HFF-Myc (cell line): Measurements from ENCODE around the gene CSF2.

Experiments
- DNase-seq: peaks from one replicate; pipeline ENCODE4 v3.0.0-alpha.2; 2011; ENCODE audit warnings: low read depth; ENCODE audit errors: extremely low read depth
- H3K4me3 ChIP-seq: replicated peaks from 2 replicates; pipeline ENCODE4 v1.5.1; 2011; ENCODE audit warnings: low read depth, mild to moderate bottlenecking, control low read depth, low read length
- TF ChIP-seq, protein P1 (sequence below): IDR thresholded peaks from 2 replicates; pipeline ENCODE4 v1.5.1; 2012; ENCODE audit warnings: mild to moderate bottlenecking, low read depth, low read length, control low read depth; ENCODE audit errors: missing control alignments

CSF2 gene

DNA sequence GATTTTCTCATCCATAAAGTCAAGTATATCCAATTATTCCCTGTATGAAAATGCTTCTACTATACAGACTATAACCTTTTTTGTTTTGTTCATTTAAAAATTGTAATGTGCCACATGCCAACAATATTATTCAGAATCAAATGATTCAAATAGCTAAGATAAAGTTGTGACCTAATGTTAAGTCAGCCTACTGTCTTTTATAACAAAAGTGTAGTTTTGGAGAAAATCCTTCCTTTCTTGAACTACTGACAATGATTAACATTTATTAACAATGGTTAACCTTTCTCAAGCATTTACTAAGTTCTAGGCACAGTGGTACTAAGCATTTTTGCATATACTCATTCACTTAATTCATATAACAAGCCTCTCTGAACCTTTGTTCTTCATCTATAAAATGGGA lies 25.0 kb downstream of the CSF2 start:
- H3K4me3 ChIP-seq = no peak overlapping the region
- TF ChIP-seq, protein P1, sequence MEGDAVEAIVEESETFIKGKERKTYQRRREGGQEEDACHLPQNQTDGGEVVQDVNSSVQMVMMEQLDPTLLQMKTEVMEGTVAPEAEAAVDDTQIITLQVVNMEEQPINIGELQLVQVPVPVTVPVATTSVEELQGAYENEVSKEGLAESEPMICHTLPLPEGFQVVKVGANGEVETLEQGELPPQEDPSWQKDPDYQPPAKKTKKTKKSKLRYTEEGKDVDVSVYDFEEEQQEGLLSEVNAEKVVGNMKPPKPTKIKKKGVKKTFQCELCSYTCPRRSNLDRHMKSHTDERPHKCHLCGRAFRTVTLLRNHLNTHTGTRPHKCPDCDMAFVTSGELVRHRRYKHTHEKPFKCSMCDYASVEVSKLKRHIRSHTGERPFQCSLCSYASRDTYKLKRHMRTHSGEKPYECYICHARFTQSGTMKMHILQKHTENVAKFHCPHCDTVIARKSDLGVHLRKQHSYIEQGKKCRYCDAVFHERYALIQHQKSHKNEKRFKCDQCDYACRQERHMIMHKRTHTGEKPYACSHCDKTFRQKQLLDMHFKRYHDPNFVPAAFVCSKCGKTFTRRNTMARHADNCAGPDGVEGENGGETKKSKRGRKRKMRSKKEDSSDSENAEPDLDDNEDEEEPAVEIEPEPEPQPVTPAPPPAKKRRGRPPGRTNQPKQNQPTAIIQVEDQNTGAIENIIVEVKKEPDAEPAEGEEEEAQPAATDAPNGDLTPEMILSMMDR = no peak
- no peak for DNase-seq

DNA sequence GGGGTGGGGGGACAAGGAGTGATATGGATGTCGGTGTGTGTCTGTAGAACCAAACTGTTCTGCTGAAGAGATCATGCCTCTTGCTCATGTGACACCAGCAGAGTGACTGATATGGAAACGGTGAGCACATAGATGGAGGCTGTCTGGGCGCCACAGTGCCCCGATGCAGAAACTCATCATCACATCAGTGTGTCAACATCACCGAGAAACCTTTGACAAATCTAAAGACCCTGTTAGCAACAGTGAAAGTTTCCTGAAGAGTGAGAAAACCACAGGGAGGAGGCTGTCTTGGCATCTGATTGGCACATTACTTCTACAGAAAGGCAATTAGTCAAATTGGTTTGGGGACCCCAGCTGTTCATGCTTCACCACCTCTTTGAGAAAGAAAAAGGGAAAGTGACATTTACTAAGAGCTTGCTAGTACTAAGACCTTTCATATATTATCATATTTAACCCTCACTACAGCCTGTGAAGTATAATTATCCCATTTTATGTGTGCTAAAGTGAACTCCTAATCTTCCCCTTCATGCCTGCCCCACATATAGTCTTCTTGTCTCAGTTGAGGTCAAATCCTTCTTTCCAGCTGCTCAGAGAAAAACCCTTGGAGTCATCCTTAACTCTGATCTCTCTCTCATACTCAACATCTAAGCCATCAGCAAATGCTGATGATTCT lies 25.6 kb downstream of the CSF2 start:
- no peak overlapping the region for H3K4me3 ChIP-seq
- DNase-seq = no peak
- TF ChIP-seq, protein P1 = no peak

DNA sequence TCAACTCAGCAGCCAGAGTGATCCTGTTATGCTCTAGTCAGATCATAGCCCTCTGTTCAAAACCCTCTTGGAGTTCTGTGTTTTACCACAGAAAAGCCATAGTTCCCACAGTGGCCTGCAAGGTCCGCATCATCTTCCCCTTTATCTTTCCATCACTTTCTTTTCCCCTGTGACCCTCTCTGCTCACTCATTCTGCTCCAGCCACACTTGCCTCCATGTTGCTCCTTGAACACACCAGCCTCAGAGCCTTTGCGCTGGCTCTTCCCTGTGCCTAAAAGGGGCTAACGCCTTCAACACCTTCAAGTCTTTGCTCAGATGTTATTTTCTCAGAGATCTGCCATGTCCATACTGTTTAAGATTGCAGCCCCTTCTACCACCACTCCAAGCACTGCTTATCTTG lies 26.3 kb downstream of the CSF2 start:
- no peak overlapping the region for H3K4me3 ChIP-seq
- TF ChIP-seq, protein P1 = no peak
- no peak for DNase-seq

DNA sequence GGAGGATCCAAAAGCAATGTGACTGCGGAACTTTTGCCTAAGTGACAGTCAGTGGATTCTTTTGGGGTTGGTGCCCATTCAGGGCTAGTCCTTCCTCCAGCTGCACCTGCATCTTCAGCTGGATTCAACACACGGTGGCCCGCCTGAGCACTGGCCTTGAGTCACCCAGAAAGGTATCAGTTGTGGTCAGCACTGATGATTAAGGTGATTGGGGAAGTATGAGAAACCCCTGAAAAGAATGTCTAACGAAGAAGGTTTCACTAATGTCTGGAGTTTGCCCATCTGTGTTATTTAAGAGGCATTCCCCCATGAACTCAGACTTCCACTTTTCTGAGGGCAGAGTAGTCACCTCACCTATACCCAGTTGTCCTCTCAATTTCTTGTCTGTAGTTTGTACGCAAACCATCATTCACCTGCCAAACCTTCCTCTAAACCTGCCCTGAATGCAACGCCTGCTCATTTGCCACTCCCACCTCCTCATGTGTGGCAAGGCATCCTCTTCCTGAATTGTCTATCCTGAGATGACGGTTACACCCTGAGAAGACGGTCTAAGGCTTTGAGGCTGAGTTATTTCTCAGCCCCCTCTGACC lies 27.2 kb downstream of the CSF2 start:
- TF ChIP-seq, protein P1 = no peak
- no peak for DNase-seq
- H3K4me3 ChIP-seq = no peak overlapping the region

DNA sequence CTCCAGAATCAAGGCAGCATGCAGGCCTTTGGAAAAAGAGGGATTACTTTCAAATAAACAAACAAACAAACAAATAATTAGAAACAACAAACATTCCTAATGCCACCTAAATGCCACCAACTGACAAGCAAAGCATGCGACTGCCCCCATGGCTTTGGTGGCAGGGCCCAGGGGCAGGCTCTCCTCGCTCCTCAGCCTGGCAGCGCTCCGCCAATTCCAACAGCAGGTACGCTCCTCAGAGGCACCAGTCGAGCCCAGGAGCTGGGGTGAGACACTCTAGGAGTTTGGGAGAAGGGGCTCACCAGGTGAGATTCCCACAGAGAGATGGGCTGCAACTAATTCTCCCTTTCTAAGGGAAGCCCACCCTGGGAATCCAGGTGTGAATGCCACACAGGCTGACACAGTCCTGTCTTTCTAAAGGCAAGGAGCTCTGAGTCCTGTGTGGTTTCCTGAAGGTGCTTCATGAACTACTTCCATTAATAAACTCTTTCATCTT lies 27.8 kb downstream of the CSF2 start:
- no peak overlapping the region for H3K4me3 ChIP-seq
- DNase-seq = no peak
- TF ChIP-seq, protein P1 = no peak

DNA sequence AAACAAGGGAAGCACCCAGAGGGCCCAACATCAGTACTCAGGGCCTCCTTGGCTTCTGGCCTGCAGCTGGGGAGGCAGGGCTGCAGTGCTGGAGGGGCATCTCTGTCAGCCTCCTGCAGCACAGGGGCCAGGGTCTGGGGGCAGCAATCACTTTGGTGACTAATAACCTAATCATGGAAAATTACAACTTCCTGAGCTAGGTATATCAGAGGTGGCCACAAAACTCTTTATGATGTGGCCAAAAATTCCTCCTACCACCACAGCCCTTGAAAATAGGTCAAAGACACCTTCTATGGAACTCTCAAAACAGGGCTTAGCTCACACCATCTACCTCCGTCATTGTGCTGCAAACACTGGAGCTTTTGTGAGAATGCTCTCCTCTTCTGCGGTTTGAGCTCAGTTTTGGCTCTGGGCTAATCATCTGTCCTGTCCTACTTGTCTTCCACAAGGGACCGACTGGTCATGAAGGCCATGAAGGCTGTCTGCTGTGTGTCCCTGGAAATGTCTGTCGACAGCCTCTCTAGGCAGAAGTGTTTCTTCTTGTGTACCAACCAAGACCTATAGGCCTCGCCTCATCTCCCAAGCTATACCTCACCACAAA lies 28.6 kb downstream of the CSF2 start:
- no peak for DNase-seq
- no peak overlapping the region for H3K4me3 ChIP-seq
- TF ChIP-seq, protein P1 = no peak
